Fibroblast of the conjunctiva (primary cell): ENCODE data around the gene ICOSLG.
"Not testable (repeated sequence)": the region's sequence is repeated elsewhere in the genome, so short reads cannot be mapped to it uniquely, and the experiment has no call there.

Experiments used
- DNase-seq: peaks from one replicate; pipeline ENCODE4 v3.0.0-alpha.2; 2010; ENCODE audit warnings: low read depth

ICOSLG gene

GRCh38 chr21:44240842-44241241 lies at the start of gene ICOSLG:
ICOSLG (minus strand) TSS chr21:44240943; CDS start chr21:44240817, 126 bp downstream.
- not testable (repeated sequence) for DNase-seq

GRCh38 chr21:44289381-44290010 lies 48.8 kb upstream of the ICOSLG start:
- DNase-seq, result no peak

GRCh38 chr21:44288251-44289110 lies 47.7 kb upstream of the ICOSLG start:
- DNase-seq, result no peak

GRCh38 chr21:44286716-44287632 lies 46.2 kb upstream of the ICOSLG start:
- DNase-seq, result no peak

- no peak for DNase-seq
These were observed 45.5 kb upstream of the ICOSLG start for GRCh38 chr21:44286086-44286715.

GRCh38 chr21:44285138-44285992 lies 44.6 kb upstream of the ICOSLG start, which contains the start of gene AIRE:
AIRE (plus strand) TSS chr21:44285876; CDS start chr21:44286007, 131 bp downstream.
- DNase-seq, result no peak

- no peak for DNase-seq
These were observed 43.2 kb upstream of the ICOSLG start for GRCh38 chr21:44283948-44284347.

- DNase-seq, result not testable (repeated sequence)
These were observed 42.6 kb upstream of the ICOSLG start for GRCh38 chr21:44283211-44283785.

- no peak for DNase-seq
These were observed 41.6 kb upstream of the ICOSLG start for GRCh38 chr21:44282370-44282769.

GRCh38 chr21:44281801-44282200 lies 41.1 kb upstream of the ICOSLG start:
- no peak for DNase-seq

GRCh38 chr21:44279354-44280260 lies 38.9 kb upstream of the ICOSLG start:
- no peak for DNase-seq

- no peak for DNase-seq
These were observed 34.3 kb upstream of the ICOSLG start for GRCh38 chr21:44275041-44275440.

- no peak for DNase-seq
These were observed 32.3 kb upstream of the ICOSLG start for GRCh38 chr21:44273046-44273445.

GRCh38 chr21:44272284-44272858 lies 31.6 kb upstream of the ICOSLG start:
- DNase-seq, result no peak

- no peak for DNase-seq
These were observed 31.0 kb upstream of the ICOSLG start for GRCh38 chr21:44271558-44272283.

- DNase-seq, result no peak
These were observed 28.3 kb upstream of the ICOSLG start for GRCh38 chr21:44269090-44269489.

- no peak for DNase-seq
These were observed 27.0 kb upstream of the ICOSLG start for GRCh38 chr21:44267655-44268142.

GRCh38 chr21:44265734-44266270 lies 25.1 kb upstream of the ICOSLG start:
- DNase-seq, result no peak
